Peyer's patch (tissue), 4 donors: ENCODE data around the gene EFHC1.

Source experiments
- POLR2A ChIP-seq, 2 donors: fragments of 450-650 bp; IDR thresholded peaks; one replicate each; pipeline ENCODE4 v1.5.1; 2017; ENCODE audit warnings: antibody characterized with exemption in 2 of 2, mild to moderate bottlenecking in 2 of 2, moderate library complexity in 2 of 2
- TF ChIP-seq, protein P1 (sequence below), 6 experiments: fragments of 450-650 bp in 4 of 6; fragments of 200-600 bp in 2 of 6; sonication (generic) in 1 of 6; IDR thresholded peaks; one replicate each; pipeline ENCODE4 v1.5.1; 2017 to 2019; ENCODE audit warnings: antibody characterized with exemption in 6 of 6, mild to moderate bottlenecking in 3 of 6, moderate library complexity in 1 of 6

DNA sequence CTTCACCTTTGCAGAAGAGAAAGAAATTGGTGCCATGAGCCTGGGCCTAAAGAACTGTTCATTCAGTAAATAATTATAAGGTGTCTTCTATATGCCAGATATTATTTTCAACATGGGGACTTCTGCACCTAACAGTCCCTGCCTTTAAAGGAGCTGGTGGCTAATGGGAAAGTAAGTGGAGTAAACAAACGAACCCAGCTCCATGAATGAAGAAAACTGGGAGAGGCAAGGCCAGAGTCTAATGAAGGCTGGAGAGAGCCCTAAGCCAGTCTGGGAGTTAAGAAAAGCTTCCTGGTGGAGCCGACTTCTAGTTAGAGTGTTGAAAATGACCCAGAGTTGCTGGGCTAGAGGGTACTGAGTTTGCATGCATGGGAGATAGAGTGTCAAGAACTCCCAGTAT is 24.2 kb upstream of the EFHC1 start:
- TF ChIP-seq, protein P1, sequence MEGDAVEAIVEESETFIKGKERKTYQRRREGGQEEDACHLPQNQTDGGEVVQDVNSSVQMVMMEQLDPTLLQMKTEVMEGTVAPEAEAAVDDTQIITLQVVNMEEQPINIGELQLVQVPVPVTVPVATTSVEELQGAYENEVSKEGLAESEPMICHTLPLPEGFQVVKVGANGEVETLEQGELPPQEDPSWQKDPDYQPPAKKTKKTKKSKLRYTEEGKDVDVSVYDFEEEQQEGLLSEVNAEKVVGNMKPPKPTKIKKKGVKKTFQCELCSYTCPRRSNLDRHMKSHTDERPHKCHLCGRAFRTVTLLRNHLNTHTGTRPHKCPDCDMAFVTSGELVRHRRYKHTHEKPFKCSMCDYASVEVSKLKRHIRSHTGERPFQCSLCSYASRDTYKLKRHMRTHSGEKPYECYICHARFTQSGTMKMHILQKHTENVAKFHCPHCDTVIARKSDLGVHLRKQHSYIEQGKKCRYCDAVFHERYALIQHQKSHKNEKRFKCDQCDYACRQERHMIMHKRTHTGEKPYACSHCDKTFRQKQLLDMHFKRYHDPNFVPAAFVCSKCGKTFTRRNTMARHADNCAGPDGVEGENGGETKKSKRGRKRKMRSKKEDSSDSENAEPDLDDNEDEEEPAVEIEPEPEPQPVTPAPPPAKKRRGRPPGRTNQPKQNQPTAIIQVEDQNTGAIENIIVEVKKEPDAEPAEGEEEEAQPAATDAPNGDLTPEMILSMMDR (IDR thresholded peaks at IDR 0.05) = no peak
- TF ChIP-seq POLR2A (IDR thresholded peaks at IDR 0.05) = no peak
